Superior temporal gyrus (tissue), 1 donor: Measurements from ENCODE around the gene SIPA1.

Source experiments
- DNase-seq: peaks from one replicate; pipeline ENCODE4 v3.0.0-alpha.2; 2016; ENCODE audit errors: extremely low spot score

Gene SIPA1

DNA sequence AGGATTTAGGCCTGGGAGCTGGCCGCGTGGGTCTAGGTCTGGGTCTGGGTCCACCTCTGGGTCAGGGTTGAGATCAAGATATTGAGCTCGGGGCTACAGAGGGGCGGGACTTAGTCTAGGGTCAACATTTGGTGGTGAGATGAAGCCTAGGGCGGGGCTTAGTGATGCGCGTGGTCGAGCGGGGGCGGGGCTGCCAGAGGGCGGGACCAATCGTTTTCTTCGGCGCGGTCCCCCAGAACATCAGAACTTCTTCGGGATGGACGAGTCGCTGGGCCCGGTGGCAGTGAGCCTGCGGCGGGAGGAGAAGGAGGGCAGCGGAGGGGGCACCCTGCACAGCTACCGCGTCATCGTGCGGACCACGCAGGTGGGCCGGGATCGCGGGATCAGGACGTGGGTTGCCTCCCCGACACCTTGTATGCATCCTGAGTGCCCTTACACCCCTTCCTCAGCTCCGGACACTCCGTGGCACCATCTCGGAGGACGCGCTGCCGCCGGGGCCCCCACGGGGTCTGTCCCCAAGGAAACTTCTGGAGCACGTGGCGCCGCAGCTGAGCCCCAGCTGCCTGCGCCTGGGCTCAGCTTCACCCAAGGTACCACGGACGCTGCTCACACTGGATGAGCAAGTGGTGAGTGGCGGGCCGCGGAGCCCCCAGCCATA, 4.2 kb downstream of the SIPA1 start:
- DNase-seq: no peak

DNA sequence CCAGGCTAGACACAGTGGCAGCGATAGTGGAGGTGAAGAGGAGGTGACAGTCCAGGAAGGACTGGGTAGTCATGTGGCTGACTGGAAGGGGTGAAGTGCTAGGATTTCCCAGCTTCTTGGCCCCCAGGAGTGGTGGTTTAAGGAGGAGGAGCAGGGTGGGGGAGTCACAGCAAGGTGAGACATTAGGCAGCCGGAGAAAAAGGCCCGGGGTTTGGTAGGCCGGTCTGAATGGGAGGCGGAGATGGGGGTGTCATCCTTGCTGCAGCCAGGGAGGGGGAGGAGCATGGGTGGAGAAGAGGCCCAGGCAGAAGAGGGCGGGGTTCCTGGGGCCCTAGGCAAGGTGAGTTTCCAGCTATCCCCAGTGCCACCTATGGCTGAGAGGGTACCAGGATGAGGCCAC, 6.1 kb downstream of the SIPA1 start:
- DNase-seq: no peak

DNA sequence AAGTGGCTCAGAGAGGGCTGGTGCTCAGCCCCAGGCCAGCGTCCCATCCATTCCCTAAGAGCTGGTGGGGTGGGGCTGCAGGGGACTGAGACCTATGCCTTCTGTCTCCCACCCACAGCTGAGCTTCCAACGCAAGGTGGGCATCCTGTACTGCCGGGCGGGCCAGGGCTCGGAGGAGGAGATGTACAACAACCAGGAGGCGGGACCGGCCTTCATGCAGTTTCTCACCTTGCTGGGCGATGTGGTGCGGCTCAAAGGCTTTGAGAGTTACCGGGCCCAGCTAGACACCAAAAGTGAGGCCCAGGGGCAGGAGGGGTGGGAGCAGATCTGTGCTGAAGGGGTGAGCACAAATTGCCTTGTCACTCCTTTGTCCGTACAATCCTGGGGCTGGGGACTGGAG, 6.9 kb downstream of the SIPA1 start:
- DNase-seq: no peak

DNA sequence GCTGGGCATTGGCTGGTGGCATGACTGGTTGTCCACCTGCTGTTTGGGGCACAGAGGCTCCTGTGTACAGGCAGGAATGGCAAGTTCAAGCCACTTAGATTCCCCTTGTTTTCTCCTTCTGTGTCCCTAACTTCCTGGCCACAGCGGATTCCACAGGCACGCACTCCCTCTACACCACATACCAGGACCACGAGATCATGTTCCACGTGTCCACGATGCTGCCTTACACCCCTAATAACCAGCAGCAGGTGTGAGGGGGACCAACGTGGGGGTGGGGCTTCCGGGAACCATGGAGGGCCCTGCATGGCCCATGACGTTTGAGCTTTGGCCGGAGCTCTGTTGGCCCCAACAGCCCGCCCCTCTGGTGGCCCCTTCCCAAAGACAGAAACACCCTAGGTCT, 7.8 kb downstream of the SIPA1 start:
- no peak for DNase-seq

- DNase-seq: no peak
Observed at GRCh38 chr11:65646288-65646957, 8.5 kb downstream of the SIPA1 start.

- peak; percentile 47 for DNase-seq
Observed at GRCh38 chr11:65646958-65647701, 9.2 kb downstream of the SIPA1 start.

- no peak for DNase-seq
Observed at GRCh38 chr11:65648997-65649493, 11.1 kb downstream of the SIPA1 start.

DNA sequence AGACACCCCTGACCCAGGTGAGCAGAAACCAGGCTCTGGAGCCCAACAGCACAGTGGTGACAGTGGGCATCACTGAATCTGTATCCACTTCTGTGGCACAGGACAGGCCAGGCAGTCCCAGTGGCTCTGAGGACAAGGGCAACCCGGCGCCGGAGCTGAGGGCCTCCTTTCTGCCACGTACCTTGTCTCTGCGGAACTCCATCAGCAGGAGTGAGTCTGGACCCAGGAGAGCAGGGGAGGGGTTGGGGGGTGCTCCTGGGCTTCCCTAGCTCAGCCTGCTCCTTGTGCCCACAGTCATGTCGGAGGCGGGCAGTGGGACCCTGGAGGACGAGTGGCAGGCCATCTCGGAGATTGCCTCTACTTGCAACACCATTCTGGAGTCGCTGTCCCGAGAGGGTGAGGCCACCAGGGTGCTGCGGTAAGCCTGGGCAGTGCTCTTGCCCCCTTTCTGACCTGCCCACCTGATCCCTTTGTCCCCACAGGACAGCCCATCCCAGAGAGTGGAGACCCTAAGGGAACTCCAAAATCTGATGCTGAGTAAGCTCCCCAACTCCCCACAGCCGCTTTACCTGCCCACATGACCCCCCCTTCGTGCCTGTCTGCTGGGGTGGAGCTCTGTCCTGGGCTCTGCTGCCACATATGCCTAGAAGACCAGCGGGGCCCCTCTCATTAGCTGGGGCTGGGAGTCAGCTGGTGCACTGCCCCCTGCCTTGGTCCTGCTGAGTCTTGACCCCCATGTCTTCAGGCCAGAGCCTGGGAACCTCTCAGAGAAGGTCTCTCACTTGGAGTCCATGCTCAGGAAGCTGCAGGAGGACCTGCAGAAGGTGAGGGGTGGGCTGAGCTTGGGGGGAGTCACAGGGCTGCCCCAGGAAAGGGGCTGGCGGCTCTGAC, 12.0 kb downstream of the SIPA1 start:
- no peak for DNase-seq

- no peak for DNase-seq
Observed at GRCh38 chr11:65650547-65651338, 12.8 kb downstream of the SIPA1 start.

- no peak for DNase-seq
Observed at GRCh38 chr11:65651339-65651588, 13.4 kb downstream of the SIPA1 start.

DNA sequence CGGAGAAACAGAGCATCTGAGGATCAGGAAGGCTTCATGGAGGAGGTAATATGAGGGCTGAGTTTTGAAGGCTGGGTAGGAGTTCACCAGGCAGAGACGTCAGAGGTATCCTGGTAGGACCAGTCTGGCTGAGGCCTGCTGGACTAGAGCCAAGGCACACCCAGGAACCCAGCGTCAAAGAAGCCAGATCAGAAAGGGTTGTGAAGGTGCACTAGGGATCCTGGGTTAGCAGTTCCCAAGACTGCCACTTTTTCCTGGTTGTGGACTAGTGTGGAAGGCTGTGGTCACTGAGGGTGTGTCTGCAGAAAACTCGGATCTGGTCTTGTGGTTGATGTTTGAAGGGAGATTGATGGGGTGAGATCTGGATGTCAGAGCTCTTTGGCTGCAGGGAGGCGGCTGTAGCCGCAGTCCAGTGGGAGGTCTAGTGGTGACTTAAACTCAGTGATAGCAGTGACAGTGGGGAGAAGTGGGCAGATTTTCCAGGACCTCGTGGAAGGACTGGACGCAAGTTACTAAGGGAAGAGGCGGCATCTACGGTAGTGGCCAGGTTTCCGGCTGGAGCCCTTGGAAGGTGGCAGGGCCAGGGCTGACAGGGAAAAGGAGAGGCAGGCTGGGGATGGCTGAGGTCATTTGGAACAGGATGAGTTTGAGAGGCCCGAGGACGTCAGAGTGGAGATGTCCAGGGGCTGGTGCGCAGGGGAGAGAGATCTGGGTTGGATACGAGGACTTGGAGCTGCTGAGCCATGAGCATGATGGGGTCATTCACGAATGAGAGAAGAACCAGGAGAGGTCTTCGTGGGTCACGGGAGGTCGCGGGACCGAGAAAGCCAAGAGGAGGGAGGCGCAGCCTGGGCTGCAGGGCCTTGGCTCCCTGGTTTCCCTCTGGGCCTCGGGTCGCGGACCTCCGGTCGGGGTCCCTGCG, 13.9 kb downstream of the SIPA1 start:
- no peak for DNase-seq

- DNase-seq: peak; percentile 95
Observed at GRCh38 chr11:65652511-65653228, 14.8 kb downstream of the SIPA1 start.

DNA sequence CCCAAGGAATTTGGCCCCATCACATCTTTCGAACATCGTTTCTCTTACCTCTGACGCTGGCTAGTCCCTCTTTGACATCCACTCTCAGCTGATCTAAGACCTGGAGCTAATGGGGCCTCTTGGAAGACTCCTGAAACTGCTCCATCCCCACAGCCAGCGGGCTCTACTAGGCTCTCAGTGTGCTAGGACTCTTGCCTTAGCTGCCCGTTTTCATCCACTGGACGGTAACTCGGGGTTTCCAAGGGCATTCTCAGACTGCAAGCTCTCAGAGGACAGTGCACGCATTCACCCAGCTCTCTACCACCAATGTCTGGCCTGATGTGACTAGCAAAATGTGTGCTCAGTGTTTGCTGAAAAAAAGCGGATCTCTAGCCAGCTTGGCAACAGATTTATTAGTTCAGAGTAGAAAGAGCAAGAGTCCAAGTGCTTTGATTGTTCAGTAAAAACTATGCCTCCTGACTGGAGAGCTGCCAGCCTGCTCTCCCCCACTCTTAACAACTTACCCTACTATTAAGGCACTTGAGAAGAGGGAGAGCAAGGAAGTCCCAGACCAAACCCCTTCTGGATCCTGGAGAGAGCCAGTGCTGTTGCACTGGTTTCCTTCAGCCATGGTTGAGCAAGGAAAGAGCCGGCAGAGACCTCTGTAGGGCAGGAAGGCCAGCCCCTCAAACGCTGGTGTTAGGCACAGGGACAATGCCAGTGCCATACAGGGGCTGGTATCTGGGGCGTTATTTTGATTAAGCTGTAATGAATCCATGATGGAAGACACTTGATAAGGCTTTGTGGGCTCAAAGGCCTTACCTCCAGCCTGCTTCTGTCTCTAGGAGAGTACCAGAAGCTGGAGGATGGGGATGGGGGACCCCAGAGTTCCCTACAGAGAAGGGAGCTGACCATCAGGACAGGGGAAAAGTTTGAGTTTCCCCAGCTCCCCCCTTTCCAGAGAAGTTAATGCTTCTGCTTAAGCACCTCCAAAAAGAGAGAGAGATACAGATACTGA, 15.6 kb downstream of the SIPA1 start:
- peak; percentile 43 for DNase-seq

GRCh38 chr11:65654375-65655349, 16.8 kb downstream of the SIPA1 start:
- no peak for DNase-seq

- DNase-seq: no peak
Observed at GRCh38 chr11:65655570-65656332, 17.9 kb downstream of the SIPA1 start.

GRCh38 chr11:65657426-65657825, 19.5 kb downstream of the SIPA1 start:
- DNase-seq: no peak
